Aorta (tissue), 5 donors: Measurements from ENCODE around the gene PTPMT1. TPM values are rescaled to one million over a fixed set of nuclear protein-coding genes. Genes with fewer than 3 reads are reported as not detected.
"Not testable (repeated sequence)": the region's sequence is repeated elsewhere in the genome, so short reads cannot be mapped to it uniquely, and the experiment has no call there.

Experiments used
- ATAC-seq: fragments of 200-7000 bp; cut with Tn5 transposase; one replicate; pipeline ENCODE4 v1.9.1; 2022; ENCODE audit warnings: moderate library complexity; ENCODE audit not compliant: low FRiP score
- DNase-seq, 2 donors: peaks; one replicate each; pipeline ENCODE4 v3.0.0-alpha.2; 2020
- H3K27ac ChIP-seq, 2 donors: one replicate each; pipeline ENCODE4 v1.5.1; 2013; ENCODE audit warnings: low read length in 2 of 2, mild to moderate bottlenecking in 2 of 2, moderate library complexity in 2 of 2, control low read depth in 1 of 2, inconsistent platforms in 1 of 2, low read depth in 1 of 2
- H3K27me3 ChIP-seq, 2 donors: one replicate each; pipeline ENCODE4 v1.6.1; 2013; ENCODE audit warnings: control low read depth in 1 of 2, low read length in 1 of 2, mild to moderate bottlenecking in 1 of 2, moderate library complexity in 1 of 2; ENCODE audit not compliant: insufficient read depth in 2 of 2, control insufficient read depth in 1 of 2
- H3K36me3 ChIP-seq, 2 donors: one replicate each; pipeline ENCODE4 v1.6.1; 2013; ENCODE audit warnings: control low read depth in 1 of 2, low read length in 1 of 2, mild to moderate bottlenecking in 1 of 2; ENCODE audit not compliant: insufficient read depth in 2 of 2, control insufficient read depth in 1 of 2
- H3K4me1 ChIP-seq, 2 donors: one replicate each; pipeline ENCODE4 v1.6.1; 2013; ENCODE audit warnings: low read length in 2 of 2, control low read depth in 1 of 2, mild to moderate bottlenecking in 1 of 2, moderate library complexity in 1 of 2; ENCODE audit not compliant: insufficient read depth in 2 of 2, control insufficient read depth in 1 of 2
- H3K4me3 ChIP-seq, 2 donors: one replicate each; pipeline ENCODE4 v1.5.1; 2013; ENCODE audit warnings: low read length in 2 of 2, control low read depth in 1 of 2, mild to moderate bottlenecking in 1 of 2
- H3K9me3 ChIP-seq: one replicate; pipeline ENCODE4 v1.6.1; 2013; ENCODE audit warnings: mild to moderate bottlenecking, low read length; ENCODE audit not compliant: control insufficient read depth
- WGBS, 2 donors: extraction: QIAGEN DNeasy Blood & Tissue Kit; methylation state at CpG; one replicate each; pipeline ENCODE4 v1.1.7; 2013; 5-methylcytosine and 5-hydroxymethylcytosine counted together
- intact Hi-C, 2 donors: fragments of 100-400 bp; cut with DNase I; formaldehyde crosslinking; loops; one replicate each; pipeline versions ENCODE4 v1.14.2 to v1.15.0; 2022
- polyA plus RNA-seq, 2 donors: library from polyadenylated mRNA; stranded (reverse); fragments of 200-250 nt; gene quantifications; one replicate each; pipeline ENCODE4 v1.2.3, GENCODE V29; 2013
- total RNA-seq, 2 donors: library from RNA; stranded (reverse); fragmentation: NEBNext Ultra II Directional; extraction: Animal tissue kit (Norgen Biotek cat#: 25700); gene quantifications; one replicate each; pipeline ENCODE4 v1.2.1, GENCODE V29; 2021
- donor health status: healthy with polysubstance abuse.
- donor health status: Bipolar disorder and iron deficiency.
- donor health status: DM: no; HTN: no; CAD: no.
- donor health status: DM: no; HTN: no; CAD: no.
- donor health status: DM: yes; HTN: yes; CAD: no.

PTPMT1 gene
- total and polyA plus RNA-seq, 4 donors: 25.6 to 51.5 (median 36.0) TPM

DNA sequence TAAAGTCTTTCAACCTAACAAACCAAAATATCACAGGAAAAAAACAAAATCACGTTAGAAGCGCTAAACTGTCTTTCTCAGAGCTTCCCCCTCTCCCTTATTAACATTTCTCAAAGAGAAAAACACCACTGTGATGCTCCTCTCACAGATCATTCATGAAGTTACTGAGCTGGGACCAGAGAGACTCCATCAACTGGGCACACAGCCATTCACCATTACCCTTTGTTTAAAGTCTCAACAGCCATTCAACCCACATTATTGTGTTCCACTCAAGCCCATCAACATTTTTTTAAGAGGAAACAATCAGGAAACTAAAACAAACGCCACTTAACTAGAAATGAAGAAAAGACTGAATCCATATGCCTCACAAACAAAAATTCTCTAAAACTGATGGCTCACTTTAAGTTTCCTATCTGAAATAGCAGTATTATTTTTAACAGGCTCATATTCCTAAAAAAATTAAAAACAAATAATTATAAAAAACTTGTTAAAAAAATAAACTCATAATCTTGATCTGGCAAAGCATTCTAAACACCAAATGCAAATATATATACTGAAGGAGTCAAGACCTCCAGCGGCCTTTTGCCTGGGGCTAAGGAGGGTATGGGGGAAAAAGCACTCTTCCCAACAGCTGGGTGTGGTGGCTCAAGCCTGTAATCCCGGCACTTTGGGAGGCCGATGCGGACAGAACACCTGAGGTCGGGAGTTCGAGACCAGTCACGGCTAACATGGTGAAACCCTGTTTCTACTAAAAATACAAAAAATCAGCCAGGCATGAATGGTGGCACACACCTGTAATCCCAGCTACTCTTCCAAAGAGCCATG, 26.4 kb upstream of the PTPMT1 start:
- WGBS, 2 donors: 82 to 88% methylated on average over 10 of the region's 10 CpGs
- intact Hi-C loops: no loop called here
- H3K27ac ChIP-seq: no peak overlapping the region
- no peaks in the 10 kb centered on the region for H3K27me3 ChIP-seq
- H3K4me3 ChIP-seq: no peak overlapping the region
- no peaks in the 10 kb centered on the region for H3K36me3 ChIP-seq
- H3K4me1 ChIP-seq: peaks cover 1 to 6% of the 10 kb centered on the region in 2 donors
- ATAC-seq: no peak
- no peaks in the 10 kb centered on the region for H3K9me3 ChIP-seq
- DNase-seq: peak in 1 of 2 donors; percentile 49

DNA sequence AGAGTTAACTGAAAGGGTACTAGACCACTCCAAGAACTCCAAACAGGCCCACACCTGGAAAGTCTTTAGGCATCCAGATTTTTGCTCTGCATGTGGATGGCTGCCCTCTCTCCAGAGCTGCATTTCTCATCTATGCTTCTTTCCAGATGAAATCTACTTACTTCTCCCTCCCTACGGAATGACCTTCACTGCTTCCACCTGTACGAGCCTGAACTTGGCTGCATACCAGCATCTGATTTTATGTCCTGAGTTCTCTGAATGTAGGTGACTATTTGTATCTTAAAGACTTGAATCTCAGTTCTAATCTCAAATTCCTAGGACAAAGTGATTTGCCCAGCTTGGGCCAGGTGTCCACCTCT, 25.7 kb upstream of the PTPMT1 start:
- intact Hi-C loops: loop anchor here in 1 of 2 donors (5.0 kb wide), 1 partner anchor 32 kb away; no protein-coding TSS in a partner anchor
- H3K27ac ChIP-seq: no peak overlapping the region
- WGBS, 2 donors: 61 to 69% methylated on average over 2 of the region's 2 CpGs
- DNase-seq (no peak), ATAC-seq (no peak)
- no peaks in the 10 kb centered on the region for H3K27me3 ChIP-seq
- peaks cover 1 to 9% of the 10 kb centered on the region in 2 donors for H3K4me1 ChIP-seq
- H3K36me3 ChIP-seq: no peaks in the 10 kb centered on the region
- H3K4me3 ChIP-seq: no peak overlapping the region
- no peaks in the 10 kb centered on the region for H3K9me3 ChIP-seq

DNA sequence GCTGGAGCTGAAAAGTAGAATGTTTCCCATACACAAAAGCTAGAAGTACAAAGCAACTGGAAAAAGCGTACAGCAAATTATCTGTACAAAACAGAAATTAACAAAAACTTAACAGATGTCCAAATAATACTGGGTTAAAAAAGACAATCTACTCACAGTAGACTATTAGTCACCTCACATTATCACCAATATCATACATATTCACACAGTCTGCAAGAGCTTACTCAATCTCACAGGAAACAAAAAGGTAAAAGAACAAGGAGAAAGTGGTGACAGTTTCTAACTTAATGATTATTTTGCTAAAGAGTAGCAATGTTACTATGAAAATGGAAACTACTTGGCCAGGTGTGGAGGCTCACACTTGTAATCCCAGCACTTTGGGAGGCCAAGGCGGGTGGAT, 24.3 kb upstream of the PTPMT1 start:
- no peaks in the 10 kb centered on the region for H3K9me3 ChIP-seq
- 96 to 97% methylated on average over 2 of the region's 2 CpGs for WGBS, 2 donors
- H3K4me3 ChIP-seq: no peak overlapping the region
- DNase-seq (no peak), ATAC-seq (no peak)
- intact Hi-C loops: loop anchor here in 1 of 2 donors (5.0 kb wide), 1 partner anchor 34 kb away; no protein-coding TSS in a partner anchor
- no peaks in the 10 kb centered on the region for H3K27me3 ChIP-seq
- H3K36me3 ChIP-seq: no peaks in the 10 kb centered on the region
- no peak overlapping the region for H3K27ac ChIP-seq
- H3K4me1 ChIP-seq: peaks cover 1 to 7% of the 10 kb centered on the region in 2 donors

DNA sequence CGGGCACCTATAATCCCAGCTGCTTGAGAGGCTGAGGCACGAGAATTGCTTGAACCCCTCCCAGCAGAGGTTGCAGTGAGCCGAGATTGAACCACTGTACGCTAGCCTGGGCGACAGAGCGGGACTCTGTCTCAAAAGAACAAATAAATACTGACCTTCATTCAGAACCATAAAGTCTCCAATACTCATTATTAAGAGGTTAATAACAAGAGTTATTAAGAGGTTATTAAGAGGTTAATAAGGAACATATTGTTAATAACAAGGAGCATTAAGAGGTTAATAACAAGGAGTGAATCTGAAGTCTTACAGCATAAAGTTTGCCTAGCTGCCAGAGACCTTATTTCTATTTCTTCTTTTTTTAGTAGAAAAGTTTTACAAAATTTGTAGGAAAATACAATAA, 20.1 kb upstream of the PTPMT1 start:
- WGBS, 2 donors: 96% methylated on average over 6 of the region's 6 CpGs
- intact Hi-C loops: loop anchor here in 1 of 2 donors (5.0 kb wide), 1 partner anchor 33 kb away; no protein-coding TSS in a partner anchor
- peaks cover 0 to 3% of the 10 kb centered on the region in 2 donors for H3K4me1 ChIP-seq

DNA sequence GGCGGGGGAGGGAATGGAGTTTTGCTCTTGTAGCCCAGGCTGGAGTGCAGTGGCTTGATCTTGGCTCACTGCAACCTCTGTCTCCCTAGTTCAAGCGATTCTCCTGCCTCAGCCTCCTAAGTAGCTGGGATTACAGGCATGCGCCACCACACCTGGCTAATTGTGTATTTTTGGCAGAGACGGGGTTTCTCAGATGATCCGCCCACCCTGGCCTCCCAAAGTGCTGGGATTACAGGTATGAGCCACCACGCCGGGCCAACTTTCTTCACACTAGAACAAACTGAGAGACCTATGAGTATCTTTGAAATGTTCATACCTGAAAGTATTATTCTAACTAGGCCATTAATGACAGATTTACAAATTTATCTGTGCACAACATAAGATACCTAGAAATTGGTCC, 19.1 kb upstream of the PTPMT1 start:
- 95 to 96% methylated on average over 7 of the region's 7 CpGs for WGBS, 2 donors
- not testable (repeated sequence) for H3K9me3 ChIP-seq, H3K27me3 ChIP-seq, H3K27ac ChIP-seq, DNase-seq, H3K4me3 ChIP-seq, H3K36me3 ChIP-seq, H3K4me1 ChIP-seq, ATAC-seq
- intact Hi-C loops: loop anchor here in 1 of 2 donors (5.0 kb wide), 1 partner anchor 34 kb away; no protein-coding TSS in a partner anchor

More for the DNA sequence above, 20.1 kb upstream of the PTPMT1 start:
- Histone ChIP-seq H3K9me3 (no peaks in the 10 kb centered on the region), H3K4me3 (no peak overlapping the region), H3K36me3 (no peaks in the 10 kb centered on the region), H3K27me3 (no peaks in the 10 kb centered on the region), H3K27ac (no peak overlapping the region)
- DNase-seq: no peak
- no peak for ATAC-seq

DNA sequence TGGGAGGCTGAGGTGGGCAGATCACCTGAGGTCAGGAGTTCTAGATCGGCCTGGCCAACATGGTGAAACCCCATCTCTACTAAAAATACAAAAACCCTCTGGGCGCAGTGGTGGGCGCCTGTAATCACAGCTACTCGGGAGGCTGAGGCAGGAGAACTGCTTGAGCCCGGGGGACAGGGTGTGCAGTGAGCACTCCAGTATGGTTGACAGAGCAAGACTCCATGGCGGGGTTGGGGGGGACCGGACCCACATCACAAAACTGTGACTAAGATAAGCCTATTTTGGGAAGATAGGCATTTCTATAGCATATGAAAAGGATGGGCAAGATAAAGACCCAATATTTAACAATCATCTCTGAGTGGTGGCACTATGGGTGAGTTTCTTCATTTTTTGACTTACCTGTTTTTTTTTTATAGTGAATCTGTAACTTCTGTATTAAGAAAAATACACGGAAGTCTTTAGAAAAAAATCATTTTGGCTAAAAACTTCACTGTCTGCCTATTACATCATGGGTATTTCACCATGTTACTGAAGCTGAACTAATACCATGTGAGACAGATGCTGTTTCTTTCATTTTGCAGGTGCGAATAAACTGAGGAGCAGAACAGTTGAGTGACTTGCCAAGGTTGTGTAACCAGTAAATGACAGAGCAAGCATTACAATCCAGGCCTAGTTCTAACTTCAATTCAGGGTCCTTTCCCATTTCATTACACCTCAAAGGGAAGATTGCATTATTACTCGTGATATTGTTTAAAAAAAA, 14.9 kb upstream of the PTPMT1 start:
- Histone ChIP-seq H3K4me3 (no peak overlapping the region), H3K4me1 (peaks cover 0 to 4% of the 10 kb centered on the region in 2 donors), H3K36me3 (no peaks in the 10 kb centered on the region), H3K27ac (no peak overlapping the region), H3K27me3 (no peaks in the 10 kb centered on the region), H3K9me3 (no peaks in the 10 kb centered on the region)
- intact Hi-C loops: no loop called here
- WGBS, 2 donors: 77 to 79% methylated on average over 10 of the region's 10 CpGs
- no peak for DNase-seq
- ATAC-seq: no peak

DNA sequence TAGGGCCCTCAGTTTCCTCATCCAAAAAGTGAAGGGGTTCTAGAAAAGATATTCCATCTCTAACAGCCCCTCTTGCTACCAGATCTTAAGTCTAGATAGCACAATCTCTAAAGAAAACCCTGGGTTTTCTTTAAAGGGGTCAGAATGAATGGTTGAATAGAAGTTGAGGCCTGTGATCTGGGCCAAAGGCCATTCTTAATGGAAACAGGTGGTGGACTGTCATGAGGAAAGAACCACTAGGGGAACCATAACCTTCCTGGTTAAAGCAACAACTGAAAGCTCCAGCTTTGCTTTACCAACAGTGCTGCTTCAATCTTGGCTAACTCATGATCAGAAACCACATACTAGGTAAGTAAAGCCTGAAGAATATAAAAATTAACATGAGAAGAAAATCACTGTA, 14.3 kb upstream of the PTPMT1 start:
- intact Hi-C loops: no loop called here
- H3K4me3 ChIP-seq: peak overlapping the region in 1 of 2 donors; percentile 15
- H3K4me1 ChIP-seq: peaks cover 0 to 4% of the 10 kb centered on the region in 2 donors
- no peak for ATAC-seq
- no peaks in the 10 kb centered on the region for H3K27me3 ChIP-seq
- H3K9me3 ChIP-seq: no peaks in the 10 kb centered on the region
- no peak overlapping the region for H3K27ac ChIP-seq
- no peak for DNase-seq
- H3K36me3 ChIP-seq: no peaks in the 10 kb centered on the region

DNA sequence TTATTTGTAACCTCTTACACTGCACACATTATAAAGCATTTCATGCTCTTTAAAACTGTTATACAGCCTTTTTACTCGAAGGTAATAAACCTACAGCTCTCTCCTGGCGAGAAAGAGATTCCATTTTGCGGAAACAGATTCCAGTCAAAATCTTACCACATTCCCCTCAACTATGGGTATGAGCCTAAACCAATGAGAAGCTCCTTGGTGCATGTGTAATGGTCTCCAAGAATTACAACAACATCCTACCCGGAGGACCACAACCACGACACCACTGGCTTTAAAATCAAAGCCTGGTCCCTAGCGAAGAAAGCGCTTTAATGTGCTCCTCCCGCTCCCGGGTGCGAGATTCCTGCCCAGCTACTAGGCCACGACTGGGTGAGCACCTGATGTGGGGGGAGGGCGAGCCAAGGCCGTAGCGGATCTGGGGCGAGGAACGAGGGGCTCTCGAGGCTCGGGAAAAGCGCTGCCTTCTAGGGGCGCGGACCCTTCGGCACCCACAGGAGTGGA, 13.3 kb upstream of the PTPMT1 start:
- H3K9me3 ChIP-seq: no peaks in the 10 kb centered on the region
- peak overlapping the region; percentile 62 to 89 for H3K4me3 ChIP-seq
- H3K36me3 ChIP-seq: no peaks in the 10 kb centered on the region
- ATAC-seq (peak; percentile 34), DNase-seq (peak in 1 of 2 donors; percentile 83)
- H3K4me1 ChIP-seq: peaks cover 0 to 4% of the 10 kb centered on the region in 2 donors
- intact Hi-C loops: no loop called here
- no peaks in the 10 kb centered on the region for H3K27me3 ChIP-seq
- peak overlapping the region in 1 of 2 donors; percentile 83 for H3K27ac ChIP-seq
- WGBS, 2 donors: 1% methylated on average over 22 of the region's 22 CpGs
